ENCODE measurements around the gene FEZ2. TPM values are rescaled to one million over a fixed set of nuclear protein-coding genes. Genes with fewer than 3 reads are reported as not detected.
"Not testable (repeated sequence)": the region's sequence is repeated elsewhere in the genome, so short reads cannot be mapped to it uniquely, and the experiment has no call there.

FEZ2 gene
- total RNA-seq, 1 donor from 2014 or later, result 43.5 TPM

- Mint-ChIP-seq H3K27ac (ENCODE audit: unreplicated experiment) (no peak overlapping the region), H3K27me3 (ENCODE audit: low read depth) (no peaks in the 10 kb centered on the region), H3K4me1 (no peaks in the 10 kb centered on the region), H3K36me3 (ENCODE audit: low read depth) (no peaks in the 10 kb centered on the region), H3K9me3 (no peaks in the 10 kb centered on the region), H3K4me3 (no peak overlapping the region)
- no peak for TF ChIP-seq CTCF (conservative IDR thresholded peaks at IDR 0.05)
- DNase-seq (ENCODE audit: low read depth, low spot score), result no peak
These were observed 13.5 kb upstream of the FEZ2 start for GRCh38 chr2:36611316-36611990.

- TF ChIP-seq CTCF (conservative IDR thresholded peaks at IDR 0.05), result no peak
- Mint-ChIP-seq H3K9me3 (no peaks in the 10 kb centered on the region), H3K36me3 (ENCODE audit: low read depth) (no peaks in the 10 kb centered on the region), H3K4me3 (no peak overlapping the region), H3K4me1 (no peaks in the 10 kb centered on the region), H3K27me3 (ENCODE audit: low read depth) (no peaks in the 10 kb centered on the region), H3K27ac (ENCODE audit: unreplicated experiment) (no peak overlapping the region)
- DNase-seq (ENCODE audit: low read depth, low spot score), result no peak
These were observed 11.5 kb upstream of the FEZ2 start for GRCh38 chr2:36609507-36609906.

- Mint-ChIP-seq H3K36me3 (ENCODE audit: low read depth) (no peaks in the 10 kb centered on the region), H3K4me1 (no peaks in the 10 kb centered on the region), H3K4me3 (no peak overlapping the region), H3K27ac (ENCODE audit: unreplicated experiment) (no peak overlapping the region), H3K9me3 (no peaks in the 10 kb centered on the region), H3K27me3 (ENCODE audit: low read depth) (no peaks in the 10 kb centered on the region)
- TF ChIP-seq CTCF (conservative IDR thresholded peaks at IDR 0.05), result no peak
- no peak for DNase-seq (ENCODE audit: low read depth, low spot score)
These were observed 10.0 kb upstream of the FEZ2 start for GRCh38 chr2:36607947-36608346.

- no peak for TF ChIP-seq CTCF (conservative IDR thresholded peaks at IDR 0.05)
- Mint-ChIP-seq H3K27me3 (ENCODE audit: low read depth) (no peaks in the 10 kb centered on the region), H3K4me3 (no peak overlapping the region), H3K4me1 (no peaks in the 10 kb centered on the region), H3K9me3 (no peaks in the 10 kb centered on the region), H3K27ac (ENCODE audit: unreplicated experiment) (no peak overlapping the region), H3K36me3 (ENCODE audit: low read depth) (no peaks in the 10 kb centered on the region)
- DNase-seq (ENCODE audit: low read depth, low spot score), result no peak
These were observed 9.0 kb upstream of the FEZ2 start for GRCh38 chr2:36606925-36607324.

GRCh38 chr2:36605273-36605672 is 7.3 kb upstream of the FEZ2 start:
- no peaks in the 10 kb centered on the region for H3K27me3 Mint-ChIP-seq (ENCODE audit: low read depth)
- no peak for DNase-seq (ENCODE audit: low read depth, low spot score)
- TF ChIP-seq CTCF (conservative IDR thresholded peaks at IDR 0.05), result no peak
- no peaks in the 10 kb centered on the region for H3K4me1 Mint-ChIP-seq
- no peaks in the 10 kb centered on the region for H3K9me3 Mint-ChIP-seq
- H3K27ac Mint-ChIP-seq (ENCODE audit: unreplicated experiment), result no peak overlapping the region
- no peak overlapping the region for H3K4me3 Mint-ChIP-seq
- H3K36me3 Mint-ChIP-seq (ENCODE audit: low read depth), result no peaks in the 10 kb centered on the region

GRCh38 chr2:36603629-36604028 is 5.7 kb upstream of the FEZ2 start:
- peak overlapping the region; percentile 3 for H3K4me3 Mint-ChIP-seq
- not testable (repeated sequence) for H3K36me3 Mint-ChIP-seq (ENCODE audit: low read depth); H3K4me1 Mint-ChIP-seq; DNase-seq (ENCODE audit: low read depth, low spot score); H3K9me3 Mint-ChIP-seq; H3K27me3 Mint-ChIP-seq (ENCODE audit: low read depth); H3K27ac Mint-ChIP-seq (ENCODE audit: unreplicated experiment)

All from neural crest cell (in vitro differentiated cells).